Activated naive CD8-positive, alpha-beta T cell (primary cell): Measurements from ENCODE around the gene CNBD2.
"Not testable (repeated sequence)": the region's sequence is repeated elsewhere in the genome, so short reads cannot be mapped to it uniquely, and the experiment has no call there.

Experiments
- H3K27ac Mint-ChIP-seq: one replicate; pipeline ENCODE4 v1.8.0; 2021; ENCODE audit warnings: mixed read lengths
- H3K27me3 Mint-ChIP-seq: one replicate; pipeline ENCODE4 v1.8.0; 2021; ENCODE audit warnings: mixed read lengths
- H3K36me3 Mint-ChIP-seq: one replicate; pipeline ENCODE4 v1.8.0; 2021; ENCODE audit warnings: mixed read lengths
- H3K4me1 Mint-ChIP-seq: one replicate; pipeline ENCODE4 v1.8.0; 2021; ENCODE audit warnings: low read depth, mixed read lengths
- H3K4me3 Mint-ChIP-seq: one replicate; pipeline ENCODE4 v1.8.0; 2021; ENCODE audit warnings: mild to moderate bottlenecking, mixed read lengths
- H3K9me3 Mint-ChIP-seq: one replicate; pipeline ENCODE4 v1.8.0; 2021; ENCODE audit warnings: low read depth, mixed read lengths

Gene CNBD2

GRCh38 chr20:35991142-35991771 is 22.9 kb downstream of the CNBD2 start:
- Mint-ChIP-seq H3K27me3 (peaks cover 8% of the 10 kb centered on the region), H3K9me3 (no peaks in the 10 kb centered on the region), H3K4me3 (no peak overlapping the region), H3K27ac (no peak overlapping the region), H3K4me1 (peaks cover 9% of the 10 kb centered on the region), H3K36me3 (no peaks in the 10 kb centered on the region)

GRCh38 chr20:35992713-35993335 is 24.4 kb downstream of the CNBD2 start:
- Mint-ChIP-seq H3K36me3 (no peaks in the 10 kb centered on the region), H3K27me3 (peaks cover 8% of the 10 kb centered on the region), H3K9me3 (no peaks in the 10 kb centered on the region), H3K27ac (no peak overlapping the region), H3K4me3 (peak overlapping the region; percentile 34), H3K4me1 (peaks cover 9% of the 10 kb centered on the region)

DNA sequence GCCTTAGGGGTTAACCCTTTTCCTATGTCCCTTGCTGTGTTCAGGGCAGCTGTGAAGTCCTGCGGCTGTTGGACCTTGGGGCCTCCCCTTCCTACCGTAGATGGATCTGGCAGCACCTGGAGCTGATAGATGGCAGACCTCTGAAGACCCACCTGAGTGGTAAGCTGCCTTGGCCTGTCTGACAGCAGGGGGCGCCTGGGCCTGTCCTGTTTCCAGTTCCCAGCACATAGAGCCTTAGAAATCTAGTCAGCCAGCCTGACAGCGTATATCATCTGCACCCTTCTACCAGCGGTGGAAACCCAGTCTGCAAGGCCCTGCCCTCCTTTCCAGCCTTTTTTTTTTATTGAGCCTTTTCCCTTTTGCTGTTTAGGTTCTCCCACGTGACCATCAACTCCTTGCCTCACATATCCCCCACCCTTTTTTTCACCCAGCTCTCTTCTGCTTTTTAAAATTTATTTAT is 26.6 kb downstream of the CNBD2 start:
- Mint-ChIP-seq H3K9me3 (no peaks in the 10 kb centered on the region), H3K27ac (no peak overlapping the region), H3K4me3 (no peak overlapping the region), H3K4me1 (peaks cover 9% of the 10 kb centered on the region), H3K27me3 (peaks cover 2% of the 10 kb centered on the region), H3K36me3 (no peaks in the 10 kb centered on the region)

DNA sequence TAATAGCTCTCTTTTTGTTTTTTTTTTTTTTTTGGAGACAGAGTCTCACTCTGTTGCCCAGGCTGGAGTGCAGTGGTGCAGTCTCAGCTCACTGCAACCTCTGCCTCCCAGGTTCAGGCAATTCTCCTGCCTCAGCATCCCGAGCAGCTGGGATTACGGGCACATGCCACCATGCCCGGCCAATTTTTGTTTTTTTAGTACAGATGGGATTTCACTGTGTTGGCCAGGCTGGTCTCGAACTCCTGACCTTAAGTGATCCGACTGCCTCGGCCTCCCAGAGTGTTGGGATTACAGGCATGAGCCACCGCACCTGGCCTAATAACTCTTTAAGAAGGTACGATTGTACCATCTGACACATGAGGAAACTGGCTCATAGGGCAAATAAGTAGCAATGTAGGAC is 28.1 kb downstream of the CNBD2 start:
- H3K36me3 Mint-ChIP-seq, H3K27ac Mint-ChIP-seq: not testable (repeated sequence)

GRCh38 chr20:36001331-36001730 is 32.9 kb downstream of the CNBD2 start:
- not testable (repeated sequence) for H3K27me3 Mint-ChIP-seq, H3K4me3 Mint-ChIP-seq, H3K36me3 Mint-ChIP-seq, H3K9me3 Mint-ChIP-seq, H3K4me1 Mint-ChIP-seq, H3K27ac Mint-ChIP-seq

More for the DNA sequence above, 28.1 kb downstream of the CNBD2 start:
- not testable (repeated sequence) for H3K4me1 Mint-ChIP-seq, H3K4me3 Mint-ChIP-seq, H3K9me3 Mint-ChIP-seq, H3K27me3 Mint-ChIP-seq

- Mint-ChIP-seq H3K27ac (no peak overlapping the region), H3K4me1 (no peaks in the 10 kb centered on the region), H3K27me3 (no peaks in the 10 kb centered on the region), H3K9me3 (peaks cover 7% of the 10 kb centered on the region), H3K36me3 (peaks cover 2% of the 10 kb centered on the region), H3K4me3 (no peak overlapping the region)
Measured at GRCh38 chr20:36002855-36003254, 34.5 kb downstream of the CNBD2 start.

- no peaks in the 10 kb centered on the region for H3K27me3 Mint-ChIP-seq
- no peak overlapping the region for H3K4me3 Mint-ChIP-seq
- no peaks in the 10 kb centered on the region for H3K4me1 Mint-ChIP-seq
- peaks cover 2% of the 10 kb centered on the region for H3K36me3 Mint-ChIP-seq
- no peak overlapping the region for H3K27ac Mint-ChIP-seq
- peaks cover 7% of the 10 kb centered on the region for H3K9me3 Mint-ChIP-seq
Measured at GRCh38 chr20:36004045-36004444, 35.7 kb downstream of the CNBD2 start.

DNA sequence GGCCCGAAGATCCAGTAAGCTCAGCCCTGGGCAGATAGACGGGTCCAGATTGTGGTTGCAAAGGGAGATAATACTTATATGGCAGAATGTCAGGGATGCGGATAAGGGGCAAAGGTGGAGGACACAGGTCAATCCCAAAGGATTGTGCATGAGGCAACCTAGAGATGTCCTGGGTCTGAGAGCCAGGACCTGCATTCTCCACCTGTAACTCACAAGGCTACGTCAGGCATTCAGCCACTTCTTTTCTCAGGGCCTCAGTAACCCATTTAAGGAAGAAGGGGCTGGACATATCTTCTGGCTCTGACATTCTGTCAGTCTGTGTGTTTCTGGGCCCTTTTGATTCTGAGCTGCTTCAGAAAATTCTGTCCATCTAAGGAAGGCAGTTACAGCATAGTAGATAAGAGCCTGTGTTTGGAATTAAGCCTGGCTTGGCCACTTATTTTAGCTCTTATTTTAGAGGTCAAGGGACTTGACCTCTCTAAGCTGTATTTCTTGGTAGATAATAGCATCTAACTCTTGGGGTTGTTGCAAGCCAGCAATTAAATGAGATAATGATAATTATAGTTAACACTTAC is 40.2 kb downstream of the CNBD2 start:
- Mint-ChIP-seq H3K27ac (no peak overlapping the region), H3K4me3 (no peak overlapping the region), H3K9me3 (no peaks in the 10 kb centered on the region), H3K36me3 (no peaks in the 10 kb centered on the region), H3K4me1 (no peaks in the 10 kb centered on the region), H3K27me3 (no peaks in the 10 kb centered on the region)

DNA sequence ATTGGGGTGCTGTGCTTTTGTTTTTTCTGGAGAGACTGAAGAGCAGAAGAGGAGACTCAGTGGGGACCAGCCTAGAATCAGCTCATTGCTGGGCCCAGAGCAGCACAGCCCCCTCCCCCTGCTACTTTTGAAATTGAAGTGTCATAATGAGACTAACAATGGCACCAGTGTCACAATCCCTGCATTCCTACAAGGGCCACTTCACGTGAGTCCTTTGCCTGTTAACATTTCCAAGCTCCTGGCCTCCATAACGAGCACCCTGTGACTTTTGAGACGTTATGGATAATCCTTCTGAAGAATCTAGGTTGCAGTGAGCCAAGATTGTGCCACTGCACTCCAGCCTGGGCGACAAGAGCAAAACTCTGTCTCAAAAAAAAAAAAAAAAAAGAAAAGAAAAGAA is 41.7 kb downstream of the CNBD2 start:
- Mint-ChIP-seq H3K4me1 (no peaks in the 10 kb centered on the region), H3K9me3 (no peaks in the 10 kb centered on the region), H3K27ac (no peak overlapping the region), H3K27me3 (no peaks in the 10 kb centered on the region), H3K36me3 (no peaks in the 10 kb centered on the region), H3K4me3 (no peak overlapping the region)

- no peak overlapping the region for H3K27ac Mint-ChIP-seq
- H3K4me3 Mint-ChIP-seq, result no peak overlapping the region
- no peaks in the 10 kb centered on the region for H3K36me3 Mint-ChIP-seq
- no peaks in the 10 kb centered on the region for H3K4me1 Mint-ChIP-seq
- H3K27me3 Mint-ChIP-seq, result no peaks in the 10 kb centered on the region
- no peaks in the 10 kb centered on the region for H3K9me3 Mint-ChIP-seq
Measured at GRCh38 chr20:36010825-36011224, 42.4 kb downstream of the CNBD2 start.

GRCh38 chr20:36015806-36016403 is 47.5 kb downstream of the CNBD2 start:
- Mint-ChIP-seq H3K27me3 (no peaks in the 10 kb centered on the region), H3K27ac (no peak overlapping the region), H3K36me3 (no peaks in the 10 kb centered on the region), H3K4me1 (no peaks in the 10 kb centered on the region), H3K9me3 (no peaks in the 10 kb centered on the region), H3K4me3 (no peak overlapping the region)

DNA sequence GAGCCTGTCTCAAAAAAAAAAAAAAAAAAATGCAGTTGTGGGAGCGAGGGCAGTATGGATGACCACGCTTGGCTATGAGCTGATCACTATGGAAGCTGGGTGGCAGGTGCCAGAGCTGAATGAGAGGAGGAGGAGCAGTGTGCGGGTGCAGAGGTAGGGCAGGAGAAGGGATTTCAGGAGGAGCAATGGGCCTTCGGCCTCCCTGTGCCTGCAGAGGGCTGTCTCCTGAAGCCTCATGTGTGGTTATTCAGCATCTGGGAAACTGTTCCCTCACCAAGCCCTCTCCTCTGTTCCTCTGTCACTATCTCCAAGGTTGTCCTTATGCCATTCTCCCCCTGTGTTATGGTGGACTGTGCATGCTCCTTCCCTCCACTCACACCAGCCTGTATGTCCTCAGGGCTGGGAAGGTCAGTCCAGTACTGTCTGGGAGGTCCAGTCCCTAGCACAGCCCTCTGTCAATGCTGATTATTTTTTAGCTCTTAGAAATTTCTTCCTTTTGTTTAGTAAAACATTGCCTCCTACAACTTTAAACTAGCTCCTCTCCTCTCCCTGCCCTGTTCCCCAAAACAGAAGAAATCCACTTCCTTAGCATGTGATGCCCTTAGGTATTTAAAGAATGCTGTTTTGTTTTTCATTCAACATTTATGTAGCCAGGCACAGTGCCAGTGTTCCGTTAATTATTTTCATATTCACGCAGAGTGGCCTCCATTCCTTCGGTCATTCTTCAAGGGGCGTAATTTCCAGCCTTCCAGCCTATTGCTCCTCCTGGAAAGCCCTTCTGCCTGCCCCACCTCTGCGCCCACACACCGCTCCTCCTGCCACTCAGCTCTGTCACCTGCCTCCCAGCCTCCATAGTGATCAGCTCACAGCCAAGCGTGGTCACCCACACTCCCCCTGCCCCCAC is 48.9 kb downstream of the CNBD2 start:
- Mint-ChIP-seq H3K9me3 (no peaks in the 10 kb centered on the region), H3K27me3 (no peaks in the 10 kb centered on the region), H3K27ac (no peak overlapping the region), H3K36me3 (no peaks in the 10 kb centered on the region), H3K4me3 (no peak overlapping the region), H3K4me1 (no peaks in the 10 kb centered on the region)

DNA sequence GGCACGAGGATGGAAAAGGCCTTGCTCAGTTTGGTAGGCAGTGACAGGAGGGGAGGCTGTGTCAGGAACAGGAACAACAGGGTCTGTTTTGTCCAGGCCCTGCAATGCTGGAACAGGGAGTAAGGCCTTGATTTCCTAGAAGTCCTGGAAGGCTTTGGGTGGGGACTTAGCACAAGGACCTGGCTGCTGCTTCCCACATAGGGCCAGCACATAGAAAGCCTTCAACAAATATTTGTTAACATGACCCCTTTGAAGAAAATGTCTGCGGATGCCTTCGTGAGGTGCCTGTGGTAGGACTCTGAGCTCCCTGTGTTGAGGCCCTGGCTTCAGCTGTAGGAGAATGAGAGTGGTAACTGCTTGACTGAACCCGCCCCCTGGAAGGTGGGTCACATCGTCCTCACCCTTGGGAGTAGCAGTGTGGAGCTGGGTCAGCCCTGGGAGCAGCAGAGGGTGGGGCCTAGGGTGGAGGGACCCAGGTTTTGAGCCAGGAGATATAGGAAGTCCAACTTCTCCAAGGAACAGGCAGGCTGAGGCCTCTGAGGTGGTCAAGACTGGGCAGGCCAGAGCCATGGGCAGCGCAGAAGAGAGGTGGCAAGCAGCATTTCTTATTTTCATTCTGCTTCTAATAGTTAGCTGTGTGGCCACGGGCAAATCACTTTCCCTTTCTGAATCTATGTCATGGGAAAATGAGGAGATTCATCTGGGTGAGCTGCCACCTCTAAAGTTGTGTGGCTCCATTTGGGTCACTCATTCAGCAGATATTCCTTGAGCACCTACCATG is 50.0 kb downstream of the CNBD2 start:
- Mint-ChIP-seq H3K27me3 (no peaks in the 10 kb centered on the region), H3K27ac (no peak overlapping the region), H3K9me3 (no peaks in the 10 kb centered on the region), H3K4me1 (no peaks in the 10 kb centered on the region), H3K36me3 (no peaks in the 10 kb centered on the region), H3K4me3 (no peak overlapping the region)

DNA sequence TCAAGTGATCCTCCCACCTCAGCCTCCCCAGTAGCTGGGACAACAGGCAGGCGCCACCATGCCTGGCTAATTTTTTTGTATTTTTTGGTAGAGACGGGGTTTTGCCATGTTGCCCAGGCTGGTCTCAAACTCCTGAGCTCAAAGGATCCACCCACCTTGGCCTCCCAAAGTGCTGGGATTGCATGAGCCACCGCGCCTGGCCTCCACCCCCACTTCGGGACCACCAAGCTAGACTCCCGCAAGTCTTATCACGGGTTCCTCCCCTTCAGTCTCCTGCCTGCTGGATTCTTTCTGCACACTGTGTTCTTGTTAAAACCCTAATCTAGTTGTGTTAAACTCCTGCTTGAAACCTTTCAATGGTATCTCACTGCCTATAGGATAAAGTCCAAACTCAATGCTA is 57.7 kb downstream of the CNBD2 start:
- not testable (repeated sequence) for H3K9me3 Mint-ChIP-seq, H3K27ac Mint-ChIP-seq, H3K4me1 Mint-ChIP-seq, H3K4me3 Mint-ChIP-seq, H3K36me3 Mint-ChIP-seq, H3K27me3 Mint-ChIP-seq
